SU-DHL-6 (cell line): ENCODE measurements around the gene GRIN3B.

Experiments
- H2AFZ ChIP-seq: fragments of 200-600 bp; sonication (generic); 2 replicates; pipeline ENCODE4 v1.6.1; 2014; ENCODE audit warnings: low read depth, mild to moderate bottlenecking, moderate library complexity, mixed read lengths, antibody characterized with exemption, low read length; ENCODE audit not compliant: severe bottlenecking
- H3F3A ChIP-seq: fragments of 200-600 bp; shearing (Covaris generic); 2 replicates; pipeline ENCODE4 v1.6.0; 2016; ENCODE audit warnings: antibody characterized with exemption, mild to moderate bottlenecking; ENCODE audit not compliant: insufficient read depth
- H3K27ac ChIP-seq: fragments of 200-600 bp; sonication (generic); 2 replicates; pipeline ENCODE4 v1.5.1; 2016; ENCODE audit warnings: low read depth, mild to moderate bottlenecking, low read length, moderate library complexity, mixed read lengths
- H3K27me3 ChIP-seq: fragments of 200-600 bp; sonication (generic), shearing (Covaris generic); 2 replicates; pipeline ENCODE4 v1.6.0; 2014; ENCODE audit warnings: mild to moderate bottlenecking, low read length
- H3K36me3 ChIP-seq: fragments of 200-600 bp; sonication (generic); 2 replicates; pipeline ENCODE4 v1.6.1; 2014; ENCODE audit warnings: mild to moderate bottlenecking, low read length, mixed read lengths
- H3K4me2 ChIP-seq: fragments of 300-600, 200-600 bp; shearing (Covaris generic), sonication (generic); 2 replicates; pipeline ENCODE4 v1.6.0; 2014; ENCODE audit warnings: low read length, low read depth, mild to moderate bottlenecking; ENCODE audit not compliant: poor library complexity, severe bottlenecking
- H3K4me3 ChIP-seq: fragments of 200-600 bp; sonication (generic); 2 replicates; pipeline ENCODE4 v1.5.1; 2014; ENCODE audit warnings: antibody characterized with exemption, low read length, mild to moderate bottlenecking, mixed read lengths; ENCODE audit not compliant: insufficient read depth, poor library complexity, severe bottlenecking
- H3K79me2 ChIP-seq: fragments of 200-600 bp; sonication (generic); 2 replicates; pipeline ENCODE4 v1.6.1; 2014; ENCODE audit warnings: mild to moderate bottlenecking, low read length, moderate library complexity; ENCODE audit not compliant: insufficient read depth
- H3K9ac ChIP-seq: fragments of 200-600 bp; sonication (generic); 2 replicates; pipeline ENCODE4 v1.7.0; 2014; ENCODE audit warnings: mild to moderate bottlenecking, low read length
- H3K9me2 ChIP-seq: fragments of 200-600 bp; sonication (generic); replicated peaks from 2 replicates; pipeline ENCODE4 v1.6.1; 2014; ENCODE audit warnings: low read length; ENCODE audit not compliant: insufficient read depth
- H3K9me3 ChIP-seq: fragments of 200-600 bp; sonication (generic); 2 replicates; pipeline ENCODE4 v1.6.1; 2014; ENCODE audit warnings: low read length, mixed read lengths; ENCODE audit not compliant: insufficient read depth
- H4K20me1 ChIP-seq: fragments of 200-600 bp; sonication (generic); 2 replicates; pipeline ENCODE4 v1.6.1; 2014; ENCODE audit warnings: low read depth, mild to moderate bottlenecking, antibody characterized with exemption, low read length, moderate library complexity, mixed read lengths
- EZH2phosphoT487 ChIP-seq: fragments of 200-600 bp; sonication (generic), shearing (Covaris generic); conservative IDR thresholded peaks from 2 replicates; pipeline ENCODE4 v1.6.1; 2018; ENCODE audit warnings: mild to moderate bottlenecking, antibody characterized with exemption, low read length, moderate library complexity, mixed read lengths
- TF ChIP-seq, protein P1 (sequence below): fragments of 200-600 bp; sonication (generic); IDR thresholded peaks from one replicate; pipeline ENCODE4 v1.5.1; 2017; ENCODE audit warnings: antibody characterized with exemption, mild to moderate bottlenecking, low read length, moderate library complexity; ENCODE audit not compliant: insufficient read depth, poor library complexity, severe bottlenecking

Gene GRIN3B

DNA sequence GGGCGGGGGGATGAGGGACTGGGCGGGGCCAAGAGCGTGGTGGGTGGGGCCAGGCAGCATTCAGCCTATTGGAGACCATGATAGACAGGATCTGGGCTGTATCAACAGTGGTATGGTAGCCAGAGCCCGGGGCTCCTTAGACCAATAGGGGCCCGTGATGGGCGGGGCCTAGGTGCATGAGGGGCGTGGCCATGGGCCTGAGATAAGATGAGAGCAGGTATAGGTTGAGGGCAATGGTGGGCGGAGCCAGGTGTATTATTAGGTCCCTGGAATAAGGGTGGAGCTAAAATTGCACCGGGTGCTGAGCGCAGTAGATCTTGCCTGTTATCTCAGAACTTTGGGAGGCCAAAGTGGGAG lies 45.0 kb downstream of the GRIN3B start:
- no peaks in the 10 kb centered on the region for H4K20me1 ChIP-seq

DNA sequence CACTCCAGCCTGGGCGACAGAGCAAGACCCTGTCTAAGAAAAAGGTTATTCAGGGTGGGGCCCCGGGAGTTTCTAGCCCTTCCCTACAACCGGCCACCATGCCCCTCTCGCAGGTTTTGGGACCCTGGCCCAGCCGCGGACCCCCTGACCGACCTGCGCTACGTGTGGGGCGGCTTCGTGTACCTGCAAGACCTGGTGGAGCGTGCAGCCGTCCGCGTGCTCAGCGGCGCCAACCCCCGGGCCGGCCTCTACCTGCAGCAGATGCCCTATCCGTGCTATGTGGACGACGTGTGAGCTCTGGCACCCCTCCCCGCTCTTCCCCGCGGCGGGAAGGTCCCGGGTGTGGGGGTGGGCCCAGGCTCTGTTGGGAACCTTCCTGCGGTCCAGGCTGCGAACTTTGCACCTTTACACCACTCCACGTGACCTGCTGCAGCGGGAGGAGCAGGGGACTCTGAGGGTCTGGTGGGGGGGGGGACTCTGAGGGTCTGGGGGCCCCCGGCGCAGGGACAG lies 46.0 kb downstream of the GRIN3B start:
- Histone ChIP-seq H3K27me3 (no peaks in the 10 kb centered on the region), H3K4me2 (no peak overlapping the region), H3K27ac (no peak overlapping the region), H3K9me2 (no peaks in the 10 kb centered on the region), H3K4me3 (no peak overlapping the region), H3K36me3 (peaks cover 4% of the 10 kb centered on the region; the same call in 1 of the 2 replicates), H3K9ac (no peak overlapping the region), H3K9me3 (no peaks in the 10 kb centered on the region), H2AFZ (no peak overlapping the region), H4K20me1 (no peaks in the 10 kb centered on the region), H3K79me2 (peaks cover 4% of the 10 kb centered on the region; the same call in 1 of the 2 replicates), H3F3A (no peaks in the 10 kb centered on the region)
- TF ChIP-seq, protein P1, sequence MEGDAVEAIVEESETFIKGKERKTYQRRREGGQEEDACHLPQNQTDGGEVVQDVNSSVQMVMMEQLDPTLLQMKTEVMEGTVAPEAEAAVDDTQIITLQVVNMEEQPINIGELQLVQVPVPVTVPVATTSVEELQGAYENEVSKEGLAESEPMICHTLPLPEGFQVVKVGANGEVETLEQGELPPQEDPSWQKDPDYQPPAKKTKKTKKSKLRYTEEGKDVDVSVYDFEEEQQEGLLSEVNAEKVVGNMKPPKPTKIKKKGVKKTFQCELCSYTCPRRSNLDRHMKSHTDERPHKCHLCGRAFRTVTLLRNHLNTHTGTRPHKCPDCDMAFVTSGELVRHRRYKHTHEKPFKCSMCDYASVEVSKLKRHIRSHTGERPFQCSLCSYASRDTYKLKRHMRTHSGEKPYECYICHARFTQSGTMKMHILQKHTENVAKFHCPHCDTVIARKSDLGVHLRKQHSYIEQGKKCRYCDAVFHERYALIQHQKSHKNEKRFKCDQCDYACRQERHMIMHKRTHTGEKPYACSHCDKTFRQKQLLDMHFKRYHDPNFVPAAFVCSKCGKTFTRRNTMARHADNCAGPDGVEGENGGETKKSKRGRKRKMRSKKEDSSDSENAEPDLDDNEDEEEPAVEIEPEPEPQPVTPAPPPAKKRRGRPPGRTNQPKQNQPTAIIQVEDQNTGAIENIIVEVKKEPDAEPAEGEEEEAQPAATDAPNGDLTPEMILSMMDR: no peak
- TF ChIP-seq EZH2phosphoT487: no peak

More for the DNA sequence above, 45.0 kb downstream of the GRIN3B start:
- peaks cover 4% of the 10 kb centered on the region; the same call in 1 of the 2 replicates for H3K36me3 ChIP-seq
- H3K9ac ChIP-seq: no peak overlapping the region
- H3K79me2 ChIP-seq: peaks cover 11% of the 10 kb centered on the region
- no peak overlapping the region for H3K4me3 ChIP-seq
- no peak overlapping the region for H3K27ac ChIP-seq
- H3K27me3 ChIP-seq: no peaks in the 10 kb centered on the region
- TF ChIP-seq, protein P1: no peak
- no peak for TF ChIP-seq EZH2phosphoT487
- H2AFZ ChIP-seq: no peak overlapping the region
- H3K9me2 ChIP-seq: no peaks in the 10 kb centered on the region
- no peak overlapping the region for H3K4me2 ChIP-seq
- no peaks in the 10 kb centered on the region for H3K9me3 ChIP-seq
- H3F3A ChIP-seq: peaks cover 5% of the 10 kb centered on the region; the same call in 1 of the 2 replicates

DNA sequence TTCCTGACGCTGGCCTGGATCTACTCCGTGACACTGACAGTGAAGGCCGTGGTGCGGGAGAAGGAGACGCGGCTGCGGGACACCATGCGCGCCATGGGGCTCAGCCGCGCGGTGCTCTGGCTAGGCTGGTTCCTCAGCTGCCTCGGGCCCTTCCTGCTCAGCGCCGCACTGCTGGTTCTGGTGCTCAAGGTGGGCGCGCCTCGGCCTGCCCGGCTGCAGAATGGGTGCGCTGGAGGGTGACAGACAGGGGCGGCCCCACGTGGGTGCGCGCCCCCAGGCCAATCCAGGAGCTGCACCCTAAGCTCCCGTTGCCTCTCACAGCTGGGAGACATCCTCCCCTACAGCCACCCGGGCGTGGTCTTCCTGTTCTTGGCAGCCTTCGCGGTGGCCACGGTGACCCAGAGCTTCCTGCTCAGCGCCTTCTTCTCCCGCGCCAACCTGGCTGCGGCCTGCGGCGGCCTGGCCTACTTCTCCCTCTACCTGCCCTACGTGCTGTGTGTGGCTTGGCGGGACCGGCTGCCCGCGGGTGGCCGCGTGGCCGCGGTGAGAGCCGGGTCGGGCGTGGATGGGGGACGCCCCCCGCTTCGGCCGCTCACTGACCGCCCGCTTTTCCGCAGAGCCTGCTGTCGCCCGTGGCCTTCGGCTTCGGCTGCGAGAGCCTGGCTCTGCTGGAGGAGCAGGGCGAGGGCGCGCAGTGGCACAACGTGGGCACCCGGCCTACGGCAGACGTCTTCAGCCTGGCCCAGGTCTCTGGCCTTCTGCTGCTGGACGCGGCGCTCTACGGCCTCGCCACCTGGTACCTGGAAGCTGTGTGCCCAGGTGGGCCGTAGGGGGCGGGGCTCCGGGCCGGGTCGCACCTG lies 46.8 kb downstream of the GRIN3B start:
- Histone ChIP-seq H3K36me3 (peaks cover 4% of the 10 kb centered on the region; the same call in 1 of the 2 replicates), H3F3A (no peaks in the 10 kb centered on the region), H3K27me3 (no peaks in the 10 kb centered on the region), H3K4me2 (no peak overlapping the region), H3K27ac (no peak overlapping the region), H3K79me2 (no peaks in the 10 kb centered on the region), H3K9me2 (no peaks in the 10 kb centered on the region), H3K4me3 (no peak overlapping the region), H2AFZ (no peak overlapping the region), H3K9me3 (no peaks in the 10 kb centered on the region), H3K9ac (no peak overlapping the region), H4K20me1 (no peaks in the 10 kb centered on the region)
- no peak for TF ChIP-seq EZH2phosphoT487
- TF ChIP-seq, protein P1: no peak
